PC-9 (cell line): ENCODE results near the gene API5.

ENCODE experiments used
- CTCF ChIP-seq: fragments of 200-600 bp; sonication (generic); conservative IDR thresholded peaks from 2 replicates; pipeline ENCODE4 v1.6.1; 2017; ENCODE audit warnings: mixed run types, antibody characterized with exemption, mild to moderate bottlenecking, moderate library complexity
- EZH2 ChIP-seq: fragments of 200-600 bp; sonication (generic); IDR thresholded peaks from 2 replicates; pipeline ENCODE4 v1.8.0; 2017; ENCODE audit warnings: antibody characterized with exemption, low read depth

GRCh38 chr11:43381802-43382201 is 70.0 kb downstream of the API5 start:
- no peak for TF ChIP-seq CTCF
- no peak for TF ChIP-seq EZH2
